Urothelium cell line (cell line): ENCODE data around the gene TMEM187.

Experiments
- DNase-seq: peaks from one replicate; pipeline ENCODE4 v3.0.0; 2011; ENCODE audit warnings: low spot score, mixed read lengths
- FAIRE-seq: peaks from 2 replicates; lab custom pipeline; 2011; peaks lifted over from hg19 to GRCh38; lab: Jason Lieb, UNC

TMEM187 gene

DNA sequence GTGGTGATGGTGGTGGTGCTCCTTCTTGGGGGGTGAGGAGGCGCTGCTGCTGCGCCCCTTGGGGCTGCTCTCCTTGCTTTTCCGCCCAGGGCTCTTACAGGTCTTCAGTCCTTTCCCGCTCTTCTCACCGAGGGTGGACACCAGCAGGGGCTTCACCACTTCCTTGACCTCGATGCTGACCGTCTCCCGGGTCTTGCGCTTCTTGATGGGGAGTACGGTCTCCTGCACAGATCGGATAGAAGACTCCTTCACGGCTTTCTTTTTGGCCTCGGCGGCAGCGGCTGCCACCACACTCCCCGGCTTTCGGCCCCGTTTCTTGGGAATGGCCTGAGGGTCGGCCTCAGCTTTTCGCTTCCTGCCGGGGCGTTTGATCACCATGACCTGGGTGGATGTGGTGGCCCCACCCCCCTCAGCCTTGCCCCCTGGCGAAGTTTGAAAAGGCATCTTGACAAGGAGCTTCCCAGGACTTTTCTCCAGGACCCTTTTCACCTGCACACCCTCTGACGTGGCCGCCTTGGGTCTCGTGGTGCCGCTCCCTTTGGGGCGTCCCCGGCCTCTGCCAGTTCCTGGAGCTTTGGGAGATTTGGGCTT is 58.3 kb downstream of the TMEM187 start:
- DNase-seq (no peak), FAIRE-seq (no peak)

DNA sequence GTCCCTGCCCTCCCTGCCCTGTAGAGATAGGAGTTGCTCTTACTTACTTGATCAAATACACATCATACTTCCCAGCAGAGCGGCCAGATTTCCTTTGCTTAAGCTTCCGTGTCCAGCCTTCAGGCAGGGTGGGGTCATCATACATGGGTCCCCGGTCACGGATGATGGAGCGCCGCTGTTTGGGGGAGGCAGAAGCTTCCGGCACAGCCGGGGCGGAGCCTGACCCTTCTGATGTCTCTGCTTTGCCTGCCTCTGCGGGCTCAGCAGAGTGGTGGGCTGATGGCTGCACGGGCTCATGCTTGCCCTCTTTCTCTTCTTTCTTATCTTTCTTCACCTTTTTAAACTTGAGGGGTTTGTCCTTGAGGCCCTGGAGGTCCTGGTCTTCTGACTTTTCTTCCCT is 59.6 kb downstream of the TMEM187 start:
- FAIRE-seq: no peak
- DNase-seq: no peak

GRCh38 chrX:154032653-154033052 is 60.1 kb downstream of the TMEM187 start:
- no peak for DNase-seq
- no peak for FAIRE-seq
